Ovary (tissue), 9 donors: ENCODE data around the gene C1orf198. TPM values are rescaled to one million over a fixed set of nuclear protein-coding genes. Genes with fewer than 3 reads are reported as not detected.

Experiments used
- DNase-seq, 5 donors: peaks; one replicate each; pipeline ENCODE4 v3.0.0-alpha.2; 2019 to 2020
- H3K27ac ChIP-seq, 2 donors: fragments of 200-600 bp; one replicate each; pipeline versions ENCODE4 v1.5.1 to v1.8.0; 2019 to 2022
- H3K27me3 ChIP-seq: fragments of 200-600 bp; one replicate; pipeline ENCODE4 v1.8.0; 2022
- H3K36me3 ChIP-seq: fragments of 200-600 bp; sonication (generic); one replicate; pipeline ENCODE4 v1.5.1; 2019
- H3K4me1 ChIP-seq: one replicate; pipeline ENCODE4 v1.8.1; 2013; ENCODE audit warnings: mild to moderate bottlenecking, moderate library complexity; ENCODE audit not compliant: insufficient read depth
- H3K4me3 ChIP-seq: fragments of 200-600 bp; sonication (generic); one replicate; pipeline ENCODE4 v1.5.1; 2017
- H3K9me3 ChIP-seq, 2 donors: fragments of 200-600 bp in 1 of 2; sonication (generic) in 1 of 2; one replicate each; pipeline versions ENCODE4 v1.5.1 to v1.8.1; 2013 to 2019; ENCODE audit warnings: mild to moderate bottlenecking in 1 of 2, moderate library complexity in 1 of 2
- CTCF ChIP-seq, 3 donors: fragments of 450-650 bp in 2 of 3; fragments of 200-600 bp in 1 of 3; IDR thresholded peaks; one replicate each; pipeline versions ENCODE4 v1.5.1 to v1.8.0; 2016 to 2022; ENCODE audit warnings: antibody characterized with exemption in 3 of 3, mild to moderate bottlenecking in 1 of 3
- EP300 ChIP-seq: sonication (generic); formaldehyde crosslinking; IDR thresholded peaks from one replicate; pipeline ENCODE4 v1.6.1; 2017; ENCODE audit warnings: antibody characterized with exemption
- POLR2A ChIP-seq: fragments of 450-650 bp; IDR thresholded peaks from one replicate; pipeline ENCODE4 v1.6.1; 2017; ENCODE audit warnings: antibody characterized with exemption, mild to moderate bottlenecking, moderate library complexity
- WGBS, 3 donors: extraction: QIAGEN DNeasy Blood & Tissue Kit in 1 of 3; methylation state at CpG; one replicate each; pipeline versions ENCODE4 v1.1.5 to v1.1.7; 2013 to 2017; 5-methylcytosine and 5-hydroxymethylcytosine counted together
- intact Hi-C, 4 donors: fragments of 100-400 bp; cut with DNase I; formaldehyde crosslinking; loops; one replicate each; pipeline versions ENCODE4 v1.11.0 to v1.15.1; 2022 to 2023
- polyA plus RNA-seq, 2 donors: library from polyadenylated mRNA; stranded (reverse); fragments of 200-250 nt in 1 of 2; fragments of 350-450 nt in 1 of 2; fragmentation: Illumina TruSeq in 1 of 2; extraction: RNeasy Lipid Tissue Mini Kit (QIAGEN cat#74804) in 1 of 2; gene quantifications; one replicate each; pipeline ENCODE4 v1.2.3, GENCODE V29; 2013 to 2014
- total RNA-seq, 7 donors: library from RNA; depleted of rRNA in 2 of 7; stranded (reverse); fragments of >200 nt in 2 of 7; fragmentation: NEBNext Ultra II Directional in 3 of 7; extraction: Animal tissue kit (Norgen Biotek cat#: 25700) in 3 of 7; gene quantifications; one replicate each; pipeline versions ENCODE4 v1.1.0 to v1.2.4, GENCODE V29; 2016 to 2023
- donor health status: DM: no; HTN: no; CAD: no; lungs with moderate emphysema.
- donor health status: DM: no; HTN: no; CAD: no.
- donor health status: Bipolar disorder and iron deficiency.
- donor health status: DM: yes; HTN: yes; CAD: no.
- donor health status: DM: no; HTN: no; CAD: no.
- donor health status: DM: yes; HTN: yes; CAD: no.

C1orf198 gene
- total and polyA plus RNA-seq, 9 donors: 34.0 to 60.8 (median 43.4) TPM

GRCh38 chr1:230836347-230836746 is 32.0 kb downstream of the C1orf198 start:
- TF ChIP-seq CTCF (IDR thresholded peaks at IDR 0.05): no peak
- no peak for TF ChIP-seq POLR2A
- no peak for TF ChIP-seq EP300
- Histone ChIP-seq H3K4me3 (no peak overlapping the region), H3K9me3 (no peaks in the 10 kb centered on the region), H3K27me3 (no peaks in the 10 kb centered on the region), H3K4me1 (peaks cover 6% of the 10 kb centered on the region), H3K27ac (no peak overlapping the region), H3K36me3 (no peaks in the 10 kb centered on the region)
- WGBS, 3 donors: 91 to 93% (median 93%) methylated on average over 5 of the region's 5 CpGs
- intact Hi-C loops: no loop called here
- no peak for DNase-seq

GRCh38 chr1:230834292-230834691 is 34.0 kb downstream of the C1orf198 start:
- intact Hi-C loops: no loop called here
- Histone ChIP-seq H3K4me3 (no peak overlapping the region), H3K27me3 (no peaks in the 10 kb centered on the region), H3K27ac (no peak overlapping the region), H3K9me3 (no peaks in the 10 kb centered on the region), H3K36me3 (no peaks in the 10 kb centered on the region), H3K4me1 (peaks cover 6% of the 10 kb centered on the region)
- TF ChIP-seq CTCF (IDR thresholded peaks at IDR 0.05) (no peak), POLR2A (no peak)
- 11 to 16% (median 14%) methylated on average over 3 of the region's 3 CpGs for WGBS, 3 donors
- no peak for DNase-seq

- 79 to 100% (median 82%) methylated on average over 3 of the region's 3 CpGs for WGBS, 3 donors
- H3K27ac ChIP-seq: no peak overlapping the region
- peaks cover 6% of the 10 kb centered on the region for H3K4me1 ChIP-seq
- H3K36me3 ChIP-seq: no peaks in the 10 kb centered on the region
- no peak for DNase-seq
- H3K27me3 ChIP-seq: no peaks in the 10 kb centered on the region
- intact Hi-C loops: no loop called here
- TF ChIP-seq EP300 (no peak), CTCF (IDR thresholded peaks at IDR 0.05) (no peak), POLR2A (no peak)
- H3K4me3 ChIP-seq: no peak overlapping the region
- no peaks in the 10 kb centered on the region for H3K9me3 ChIP-seq
Observed at GRCh38 chr1:230833511-230833910, 34.8 kb downstream of the C1orf198 start.

- Histone ChIP-seq H3K27ac (no peak overlapping the region), H3K4me3 (no peak overlapping the region), H3K4me1 (peaks cover 12% of the 10 kb centered on the region), H3K9me3 (no peaks in the 10 kb centered on the region), H3K36me3 (no peaks in the 10 kb centered on the region), H3K27me3 (no peaks in the 10 kb centered on the region)
- no peak for TF ChIP-seq CTCF (IDR thresholded peaks at IDR 0.05)
- no peak for TF ChIP-seq POLR2A
- no peak for TF ChIP-seq EP300
- intact Hi-C loops: no loop called here
- no peak for DNase-seq
- WGBS, 3 donors: 54 to 72% (median 60%) methylated on average over 1 of the region's 1 CpG
Observed at GRCh38 chr1:230832476-230832875, 35.8 kb downstream of the C1orf198 start.

GRCh38 chr1:230831771-230832170 is 36.5 kb downstream of the C1orf198 start:
- Histone ChIP-seq H3K27me3 (no peaks in the 10 kb centered on the region), H3K27ac (no peak overlapping the region), H3K4me1 (peaks cover 17% of the 10 kb centered on the region), H3K36me3 (no peaks in the 10 kb centered on the region), H3K4me3 (no peak overlapping the region), H3K9me3 (no peaks in the 10 kb centered on the region)
- no peak for DNase-seq
- intact Hi-C loops: no loop called here
- TF ChIP-seq POLR2A (no peak), EP300 (no peak), CTCF (IDR thresholded peaks at IDR 0.05) (no peak)
- WGBS, 3 donors: 5 to 10% (median 8%) methylated on average over 1 of the region's 1 CpG
